HG02623 (cell line): ENCODE results near the gene STX8.
"Not testable (repeated sequence)": the region's sequence is repeated elsewhere in the genome, so short reads cannot be mapped to it uniquely, and the experiment has no call there.

Experiments
- ATAC-seq: cut with Tn5 transposase; IDR thresholded peaks from one replicate; pipeline ENCODE4 v1.9.1; 2021; ENCODE audit warnings: moderate library complexity; ENCODE audit not compliant: unreplicated experiment

The STX8 gene

GRCh38 chr17:9406046-9406606, 169.5 kb downstream of the STX8 start:
- ATAC-seq, result no peak

GRCh38 chr17:9403257-9403656, 172.4 kb downstream of the STX8 start:
- ATAC-seq, result no peak

DNA sequence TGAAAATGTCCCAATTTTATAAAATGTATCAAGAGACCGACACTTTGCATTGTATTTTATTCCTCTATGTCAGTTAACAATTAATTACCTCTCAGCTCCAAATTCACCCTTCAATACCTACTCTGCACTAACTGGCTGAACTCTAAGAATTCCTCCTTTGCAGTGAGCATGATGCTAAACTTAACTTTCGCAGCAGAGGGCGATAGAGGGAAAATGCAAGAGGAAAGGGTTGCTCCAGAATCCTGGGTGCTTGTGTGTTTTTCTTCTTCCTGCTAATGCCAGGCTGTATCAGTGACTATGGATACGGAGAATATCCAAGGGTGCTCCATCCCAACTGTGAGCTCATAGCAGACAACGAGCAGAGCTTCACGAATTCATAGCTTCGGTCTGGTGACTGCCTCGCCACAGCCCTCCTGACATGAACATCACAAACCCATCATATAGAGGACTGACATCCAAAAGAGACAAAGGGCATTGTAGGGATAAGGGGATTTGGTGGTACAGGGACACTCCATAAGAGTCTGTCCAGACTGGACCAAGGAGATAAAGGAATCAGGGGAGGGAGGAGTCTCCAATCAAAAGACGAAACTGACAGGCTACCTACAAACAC, 172.9 kb downstream of the STX8 start:
- no peak for ATAC-seq

GRCh38 chr17:9401434-9401833, 174.2 kb downstream of the STX8 start:
- no peak for ATAC-seq

DNA sequence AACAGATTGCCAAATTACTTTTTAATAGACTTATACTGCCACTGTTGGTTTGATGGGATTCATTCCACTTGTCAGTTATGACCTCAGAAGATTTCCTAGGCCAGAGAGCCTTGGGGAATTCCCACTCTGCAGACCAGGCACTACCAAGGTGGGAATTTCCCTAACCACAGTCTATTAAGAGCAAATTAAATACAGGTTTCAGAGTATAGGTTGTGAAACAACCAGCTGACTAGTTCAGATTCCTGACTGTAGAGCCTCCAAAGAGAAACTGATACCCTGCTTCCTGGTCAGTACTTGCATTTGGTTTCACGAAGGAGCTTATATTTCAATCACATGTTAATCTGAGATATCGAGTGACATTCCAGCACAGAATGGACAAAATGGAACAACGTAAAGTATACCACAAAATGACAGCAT, 186.5 kb downstream of the STX8 start:
- ATAC-seq, result peak; percentile 71

DNA sequence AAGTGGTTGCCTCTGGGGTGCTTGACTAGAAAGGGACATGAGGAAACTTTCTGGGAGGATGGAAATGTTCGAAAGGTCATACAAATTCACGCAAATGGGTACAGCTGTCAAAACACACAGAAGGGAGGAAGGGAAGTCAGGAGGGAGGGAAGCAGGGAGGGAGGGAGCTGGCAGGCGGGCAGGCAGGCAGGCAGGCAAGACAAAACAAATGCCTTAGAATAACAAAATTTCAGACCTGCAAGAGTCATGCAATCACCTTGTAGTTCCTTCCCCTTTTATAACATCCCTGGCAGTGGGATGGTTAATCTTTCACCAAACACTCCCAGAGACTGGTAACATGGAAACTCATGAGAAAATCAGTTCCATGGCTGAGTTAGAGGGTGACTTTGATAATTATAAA, 189.2 kb downstream of the STX8 start:
- ATAC-seq, result no peak

DNA sequence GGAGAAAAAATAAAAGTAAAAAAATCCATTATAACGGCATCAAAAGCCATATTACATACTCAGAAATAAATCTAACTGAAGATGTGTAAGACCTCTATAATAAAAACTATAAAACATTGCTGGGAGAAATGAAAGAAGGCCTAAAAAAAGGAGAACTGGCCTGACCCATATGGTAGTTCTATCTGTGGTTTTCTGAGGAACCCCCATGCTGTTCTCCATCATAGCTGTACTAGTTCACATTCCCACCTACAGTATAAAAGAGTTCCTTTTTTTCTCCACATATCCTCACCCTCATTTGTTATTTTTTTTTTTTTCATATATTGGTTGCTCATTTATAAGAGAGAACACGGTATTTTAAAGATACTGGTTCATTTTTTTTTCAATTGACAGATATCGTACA, 191.8 kb downstream of the STX8 start:
- no peak for ATAC-seq

- ATAC-seq, result no peak
Observed at GRCh38 chr17:9382626-9383025, 193.0 kb downstream of the STX8 start.

- no peak for ATAC-seq
Observed at GRCh38 chr17:9381068-9381467, 194.6 kb downstream of the STX8 start.

DNA sequence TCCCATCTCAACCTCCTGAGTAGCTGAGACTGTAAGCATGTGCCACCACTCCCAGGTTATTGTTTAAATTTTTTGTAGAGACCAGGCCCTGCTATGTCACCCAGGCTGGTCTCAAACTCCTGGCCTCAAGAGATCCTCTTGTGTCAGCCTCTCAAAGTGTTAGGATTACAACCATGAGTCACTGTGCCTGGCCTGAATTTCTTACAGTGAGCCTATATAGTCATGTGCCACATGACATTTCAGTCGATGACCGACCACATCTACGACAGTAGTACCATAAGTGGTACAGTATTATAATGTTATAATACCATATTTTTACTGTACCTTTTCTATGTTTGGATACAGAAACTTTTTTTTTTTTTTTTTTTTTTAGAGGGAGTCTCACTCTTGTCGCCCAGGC, 195.3 kb downstream of the STX8 start:
- ATAC-seq, result no peak

DNA sequence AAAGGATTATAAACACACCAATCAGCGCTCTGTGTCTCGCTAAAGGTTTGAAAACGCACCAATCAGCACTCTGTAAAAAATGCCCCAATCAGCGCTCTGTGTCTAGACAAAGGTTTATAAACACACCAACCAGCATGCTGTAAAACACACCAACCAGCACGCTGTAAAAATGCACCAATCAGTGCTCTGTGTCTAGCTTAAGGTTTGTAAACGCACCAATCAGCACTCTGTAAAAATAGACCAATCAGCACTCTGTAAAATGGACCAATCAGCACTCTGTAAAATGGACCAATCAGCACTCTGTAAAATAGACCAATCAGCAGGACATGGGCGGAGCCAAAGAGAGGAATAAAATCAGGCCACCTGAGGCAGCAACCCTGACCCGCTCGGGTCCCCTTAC, 199.4 kb downstream of the STX8 start:
- not testable (repeated sequence) for ATAC-seq

DNA sequence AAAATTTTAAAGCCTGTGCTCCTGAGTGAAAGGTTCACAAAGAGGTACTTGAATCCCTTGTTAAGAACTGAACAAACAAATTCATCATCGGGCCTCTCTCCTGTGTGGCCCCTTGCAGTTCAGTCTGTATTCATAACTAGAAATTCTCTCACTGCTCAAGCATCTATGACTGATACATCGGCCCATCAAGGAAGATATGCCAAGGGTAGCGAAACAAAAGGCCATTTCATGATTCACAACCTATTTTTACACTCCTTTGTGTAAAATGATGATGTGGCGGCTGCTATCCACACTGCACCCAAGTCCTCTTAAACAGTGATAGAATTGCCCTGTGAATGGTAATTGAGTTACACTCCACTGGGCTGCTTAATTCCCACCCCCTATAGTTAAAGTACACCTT, 204.6 kb downstream of the STX8 start:
- ATAC-seq, result no peak

DNA sequence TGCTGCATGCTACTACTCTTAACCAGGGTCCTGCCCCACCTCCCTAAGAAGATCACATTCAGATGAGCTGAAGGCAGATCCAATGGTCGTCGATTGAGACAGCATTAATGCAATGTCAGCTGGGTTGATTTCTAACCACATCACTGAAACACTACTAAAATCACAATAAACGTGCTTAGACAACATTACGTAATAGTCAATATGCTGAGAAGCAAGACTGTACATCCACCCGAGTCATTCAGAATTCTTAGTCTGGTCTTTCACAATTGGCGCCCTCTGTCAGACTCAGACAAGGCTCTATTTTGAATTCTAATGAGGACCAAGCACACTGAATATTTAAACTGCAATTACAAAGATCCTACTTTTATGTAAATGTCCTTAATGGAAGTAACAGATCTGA, 205.2 kb downstream of the STX8 start:
- no peak for ATAC-seq

DNA sequence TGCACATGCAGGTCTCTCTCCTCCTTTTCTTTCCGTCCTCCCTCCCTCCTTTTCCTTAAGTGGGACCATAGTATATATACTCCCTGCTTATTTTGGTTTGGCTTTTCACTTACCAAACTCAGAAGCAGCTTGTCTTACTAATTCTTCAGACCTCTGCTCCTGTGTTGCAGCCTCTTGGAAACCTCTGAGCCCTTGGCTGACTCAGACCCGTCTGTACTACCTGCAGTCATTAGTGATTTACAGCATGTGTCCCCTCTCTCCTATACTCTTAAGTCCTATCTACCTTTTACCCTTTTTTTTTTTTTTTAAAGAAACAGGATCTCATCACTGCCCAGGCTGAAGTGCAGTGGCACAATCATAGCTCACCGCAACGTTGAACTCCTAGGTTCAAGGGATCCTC, 207.0 kb downstream of the STX8 start:
- no peak for ATAC-seq

GRCh38 chr17:9367156-9367555, 208.5 kb downstream of the STX8 start:
- no peak for ATAC-seq

GRCh38 chr17:9364837-9365430, 210.7 kb downstream of the STX8 start:
- no peak for ATAC-seq

- no peak for ATAC-seq
Observed at GRCh38 chr17:9363440-9364350, 211.9 kb downstream of the STX8 start.

- ATAC-seq, result no peak
Observed at GRCh38 chr17:9361188-9361955, 214.2 kb downstream of the STX8 start.

GRCh38 chr17:9360677-9361081, 214.9 kb downstream of the STX8 start:
- no peak for ATAC-seq

DNA sequence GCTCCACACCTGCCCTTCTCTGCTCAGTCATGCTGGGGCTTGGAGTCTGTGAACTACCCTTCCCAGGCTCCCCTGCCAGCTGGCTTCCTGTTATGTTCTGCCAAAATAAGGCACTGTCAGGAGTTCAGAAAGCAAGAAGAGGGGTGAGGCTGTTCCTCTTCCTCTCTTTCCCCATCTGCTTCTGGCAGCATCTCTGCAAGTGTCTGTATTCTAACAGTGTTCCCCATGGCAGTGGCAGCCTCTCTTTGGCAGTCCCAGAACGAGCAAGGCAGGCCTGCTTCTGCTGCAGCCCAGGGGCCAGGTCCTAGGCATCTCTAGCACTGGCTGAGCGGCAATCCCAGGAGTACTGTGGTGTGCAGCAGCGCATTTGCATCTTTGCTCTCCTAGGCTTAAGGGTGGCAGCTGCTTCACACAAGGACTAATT, 219.1 kb downstream of the STX8 start:
- ATAC-seq, result no peak

GRCh38 chr17:9355846-9356245, 219.8 kb downstream of the STX8 start:
- ATAC-seq, result no peak
